SU-DHL-6 (cell line): ENCODE measurements around the gene GPRASP3.

ENCODE experiments used
- H2AFZ ChIP-seq: fragments of 200-600 bp; sonication (generic); 2 replicates; pipeline ENCODE4 v1.6.1; 2014; ENCODE audit warnings: low read depth, mild to moderate bottlenecking, moderate library complexity, mixed read lengths, antibody characterized with exemption, low read length; ENCODE audit not compliant: severe bottlenecking
- H3F3A ChIP-seq: fragments of 200-600 bp; shearing (Covaris generic); 2 replicates; pipeline ENCODE4 v1.6.0; 2016; ENCODE audit warnings: antibody characterized with exemption, mild to moderate bottlenecking; ENCODE audit not compliant: insufficient read depth
- H3K27ac ChIP-seq: fragments of 200-600 bp; sonication (generic); 2 replicates; pipeline ENCODE4 v1.5.1; 2016; ENCODE audit warnings: low read depth, mild to moderate bottlenecking, low read length, moderate library complexity, mixed read lengths
- H3K27me3 ChIP-seq: fragments of 200-600 bp; sonication (generic), shearing (Covaris generic); 2 replicates; pipeline ENCODE4 v1.6.0; 2014; ENCODE audit warnings: mild to moderate bottlenecking, low read length
- H3K36me3 ChIP-seq: fragments of 200-600 bp; sonication (generic); 2 replicates; pipeline ENCODE4 v1.6.1; 2014; ENCODE audit warnings: mild to moderate bottlenecking, low read length, mixed read lengths
- H3K4me2 ChIP-seq: fragments of 300-600, 200-600 bp; shearing (Covaris generic), sonication (generic); 2 replicates; pipeline ENCODE4 v1.6.0; 2014; ENCODE audit warnings: low read length, low read depth, mild to moderate bottlenecking; ENCODE audit not compliant: poor library complexity, severe bottlenecking
- H3K4me3 ChIP-seq: fragments of 200-600 bp; sonication (generic); 2 replicates; pipeline ENCODE4 v1.5.1; 2014; ENCODE audit warnings: antibody characterized with exemption, low read length, mild to moderate bottlenecking, mixed read lengths; ENCODE audit not compliant: insufficient read depth, poor library complexity, severe bottlenecking
- H3K79me2 ChIP-seq: fragments of 200-600 bp; sonication (generic); 2 replicates; pipeline ENCODE4 v1.6.1; 2014; ENCODE audit warnings: mild to moderate bottlenecking, low read length, moderate library complexity; ENCODE audit not compliant: insufficient read depth
- H3K9ac ChIP-seq: fragments of 200-600 bp; sonication (generic); 2 replicates; pipeline ENCODE4 v1.7.0; 2014; ENCODE audit warnings: mild to moderate bottlenecking, low read length
- H3K9me2 ChIP-seq: fragments of 200-600 bp; sonication (generic); replicated peaks from 2 replicates; pipeline ENCODE4 v1.6.1; 2014; ENCODE audit warnings: low read length; ENCODE audit not compliant: insufficient read depth
- H3K9me3 ChIP-seq: fragments of 200-600 bp; sonication (generic); 2 replicates; pipeline ENCODE4 v1.6.1; 2014; ENCODE audit warnings: low read length, mixed read lengths; ENCODE audit not compliant: insufficient read depth
- H4K20me1 ChIP-seq: fragments of 200-600 bp; sonication (generic); 2 replicates; pipeline ENCODE4 v1.6.1; 2014; ENCODE audit warnings: low read depth, mild to moderate bottlenecking, antibody characterized with exemption, low read length, moderate library complexity, mixed read lengths
- EZH2phosphoT487 ChIP-seq: fragments of 200-600 bp; sonication (generic), shearing (Covaris generic); conservative IDR thresholded peaks from 2 replicates; pipeline ENCODE4 v1.6.1; 2018; ENCODE audit warnings: mild to moderate bottlenecking, antibody characterized with exemption, low read length, moderate library complexity, mixed read lengths
- TF ChIP-seq, protein P1 (sequence below): fragments of 200-600 bp; sonication (generic); IDR thresholded peaks from one replicate; pipeline ENCODE4 v1.5.1; 2017; ENCODE audit warnings: antibody characterized with exemption, mild to moderate bottlenecking, low read length, moderate library complexity; ENCODE audit not compliant: insufficient read depth, poor library complexity, severe bottlenecking

Gene GPRASP3

DNA sequence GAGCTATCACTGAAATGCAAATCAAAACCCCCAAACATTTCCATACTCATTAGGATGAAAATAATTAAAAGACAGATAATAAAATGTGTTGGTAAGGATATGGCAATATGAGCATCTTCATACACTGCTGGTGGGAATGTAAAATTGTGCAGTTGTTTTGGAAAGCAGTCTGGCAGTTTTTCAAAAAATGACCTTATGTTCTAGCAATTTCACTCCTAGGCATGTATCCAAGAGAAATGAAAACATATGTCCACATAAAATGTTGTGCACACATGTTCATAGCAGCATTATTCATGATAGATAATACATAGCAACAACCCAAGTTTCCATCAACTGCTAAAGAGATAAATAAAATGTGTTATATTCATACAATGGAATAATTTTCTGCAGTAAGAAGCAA lies 23.0 kb upstream of the GPRASP3 start:
- Histone ChIP-seq H3K27ac (no peak overlapping the region), H3K79me2 (no peaks in the 10 kb centered on the region), H4K20me1 (no peaks in the 10 kb centered on the region), H3F3A (no peaks in the 10 kb centered on the region), H3K9me2 (no peaks in the 10 kb centered on the region), H3K27me3 (no peaks in the 10 kb centered on the region), H3K9ac (no peak overlapping the region), H2AFZ (no peak overlapping the region), H3K36me3 (no peaks in the 10 kb centered on the region), H3K9me3 (no peaks in the 10 kb centered on the region), H3K4me3 (no peak overlapping the region), H3K4me2 (no peak overlapping the region)
- TF ChIP-seq, protein P1, sequence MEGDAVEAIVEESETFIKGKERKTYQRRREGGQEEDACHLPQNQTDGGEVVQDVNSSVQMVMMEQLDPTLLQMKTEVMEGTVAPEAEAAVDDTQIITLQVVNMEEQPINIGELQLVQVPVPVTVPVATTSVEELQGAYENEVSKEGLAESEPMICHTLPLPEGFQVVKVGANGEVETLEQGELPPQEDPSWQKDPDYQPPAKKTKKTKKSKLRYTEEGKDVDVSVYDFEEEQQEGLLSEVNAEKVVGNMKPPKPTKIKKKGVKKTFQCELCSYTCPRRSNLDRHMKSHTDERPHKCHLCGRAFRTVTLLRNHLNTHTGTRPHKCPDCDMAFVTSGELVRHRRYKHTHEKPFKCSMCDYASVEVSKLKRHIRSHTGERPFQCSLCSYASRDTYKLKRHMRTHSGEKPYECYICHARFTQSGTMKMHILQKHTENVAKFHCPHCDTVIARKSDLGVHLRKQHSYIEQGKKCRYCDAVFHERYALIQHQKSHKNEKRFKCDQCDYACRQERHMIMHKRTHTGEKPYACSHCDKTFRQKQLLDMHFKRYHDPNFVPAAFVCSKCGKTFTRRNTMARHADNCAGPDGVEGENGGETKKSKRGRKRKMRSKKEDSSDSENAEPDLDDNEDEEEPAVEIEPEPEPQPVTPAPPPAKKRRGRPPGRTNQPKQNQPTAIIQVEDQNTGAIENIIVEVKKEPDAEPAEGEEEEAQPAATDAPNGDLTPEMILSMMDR: no peak
- no peak for TF ChIP-seq EZH2phosphoT487

DNA sequence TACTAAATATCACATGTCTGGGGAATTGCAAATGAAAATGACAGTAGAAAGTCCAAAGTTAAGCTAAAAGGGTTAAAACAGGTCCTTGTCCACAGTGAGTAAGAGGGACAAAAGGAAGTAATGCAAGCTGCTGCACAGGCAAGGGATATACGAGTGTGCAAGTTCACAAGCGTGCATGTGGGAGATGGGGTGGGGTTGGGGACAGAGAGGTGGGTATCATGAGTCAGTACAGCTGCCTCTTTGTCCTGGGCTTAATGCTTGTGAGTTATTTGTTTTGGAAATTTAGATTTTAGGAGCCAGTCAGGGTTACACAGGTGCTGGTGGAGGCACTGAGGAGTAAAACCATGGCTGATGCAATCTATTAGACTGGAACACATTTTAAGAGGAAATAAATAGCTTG lies 11.6 kb upstream of the GPRASP3 start:
- Histone ChIP-seq H3K9ac (no peak overlapping the region), H3F3A (no peaks in the 10 kb centered on the region), H2AFZ (no peak overlapping the region), H3K9me2 (no peaks in the 10 kb centered on the region), H3K79me2 (no peaks in the 10 kb centered on the region), H3K4me3 (no peak overlapping the region), H3K36me3 (no peaks in the 10 kb centered on the region), H3K9me3 (no peaks in the 10 kb centered on the region), H3K27ac (no peak overlapping the region), H3K4me2 (no peak overlapping the region), H3K27me3 (no peaks in the 10 kb centered on the region), H4K20me1 (no peaks in the 10 kb centered on the region)
- no peak for TF ChIP-seq EZH2phosphoT487
- TF ChIP-seq, protein P1: no peak

DNA sequence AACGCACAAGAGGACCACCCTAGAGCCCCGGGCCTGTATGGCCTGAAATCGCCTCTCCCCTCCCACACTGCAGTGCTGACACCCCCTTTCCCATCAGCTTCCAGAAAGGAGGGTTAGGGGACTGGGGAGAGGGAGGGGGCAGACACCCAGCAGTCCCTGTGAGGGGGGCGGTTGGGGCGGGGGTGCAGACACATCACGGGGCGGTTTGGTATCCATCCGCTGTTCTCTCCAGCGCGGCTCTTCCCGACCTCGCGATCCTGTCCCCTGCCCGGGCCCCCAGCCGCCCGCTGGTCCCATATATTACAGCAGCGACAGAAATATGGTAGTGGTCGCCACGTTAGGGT lies 8.7 kb upstream of the GPRASP3 start:
- Histone ChIP-seq H3K4me2 (no peak overlapping the region), H3K4me3 (no peak overlapping the region)

More for the DNA sequence above, 8.7 kb upstream of the GPRASP3 start:
- Histone ChIP-seq H4K20me1 (no peaks in the 10 kb centered on the region), H3K9me2 (no peaks in the 10 kb centered on the region), H3K27me3 (no peaks in the 10 kb centered on the region), H3F3A (no peaks in the 10 kb centered on the region), H2AFZ (no peak overlapping the region), H3K36me3 (no peaks in the 10 kb centered on the region), H3K9me3 (no peaks in the 10 kb centered on the region), H3K79me2 (no peaks in the 10 kb centered on the region), H3K27ac (no peak overlapping the region), H3K9ac (no peak overlapping the region)
- TF ChIP-seq, protein P1: no peak
- no peak for TF ChIP-seq EZH2phosphoT487
